ENCODE data around the gene ATP6V1B1. TPM values are rescaled to one million over a fixed set of nuclear protein-coding genes. Genes with fewer than 3 reads are reported as not detected.

The ATP6V1B1 gene
- total and polyA plus RNA-seq, 2 of the 13 experiments (the other 11 are each of a cell fraction or from before 2014, with no cell fraction given) = 0.58 to 1.6 TPM

- H4K20me1 ChIP-seq (ENCODE audit: insufficient read depth, low read length) = no peaks in the 10 kb centered on the region
- H3K27ac ChIP-seq (ENCODE audit: extremely low read length, insufficient read depth, low read length) = no peak overlapping the region
- H2AFZ ChIP-seq (ENCODE audit: low read length) = no peak overlapping the region
- no peak overlapping the region for H3K4me2 ChIP-seq (ENCODE audit: low read depth, low read length)
- H3K4me3 ChIP-seq (replicated peaks in 1 of 3; ENCODE audit: insufficient read depth in 1 of 3, low read depth in 2 of 3, low read length in 3 of 3) = no peak overlapping the region
- WGBS (ENCODE audit: low lambda C conversion rate) = 75% methylated on average over 32 of the region's 35 CpGs
- H3K9ac ChIP-seq (ENCODE audit: insufficient read depth, low read depth, low read length) = no peak overlapping the region
- in situ Hi-C loops (cut with HindIII; ENCODE audit: extremely low pct_ligation_motif_present, low pct_unique_long_range_greater_than_20kb) = no loop called here
- no peak for ATAC-seq
- FAIRE-seq = no peak
- POLR2A ChIA-PET = no interaction called here
- peaks cover 15% of the 10 kb centered on the region for H3K79me2 ChIP-seq (ENCODE audit: insufficient read depth, low read length)
- H3K9me3 ChIP-seq (ENCODE audit: low read length) = no peaks in the 10 kb centered on the region
- peaks cover 8 to 67% of the 10 kb centered on the region in 2 experiments; a peak in 4 of 5 replicates for H3K27me3 ChIP-seq (ENCODE audit: control insufficient read depth in 1 of 2, insufficient read depth in 2 of 2, low read length in 2 of 2)
- peaks cover 31% of the 10 kb centered on the region for H3K4me1 ChIP-seq (ENCODE audit: insufficient read depth, low read length)
- CTCF ChIA-PET (ENCODE audit: low intra/inter-chr PET ratio, low total read pairs) = no interaction called here
- H3K36me3 ChIP-seq (replicated peaks in 1 of 2; ENCODE audit: control insufficient read depth in 1 of 2, insufficient read depth in 2 of 2, low read length in 2 of 2) = no peaks in the 10 kb centered on the region
- no peak for DNase-seq (ENCODE audit: low spot score)
- intact Hi-C loops (cut with micrococcal nuclease; ENCODE audit: unreplicated experiment) = no loop called here
- no TSS peak for BruUV-seq (replicated peaks)
- TF ChIP-seq MLLT10 (CRISPR knock-in tag; IDR thresholded peaks at IDR 0.05) = no peak
- TF ChIP-seq, protein P1, sequence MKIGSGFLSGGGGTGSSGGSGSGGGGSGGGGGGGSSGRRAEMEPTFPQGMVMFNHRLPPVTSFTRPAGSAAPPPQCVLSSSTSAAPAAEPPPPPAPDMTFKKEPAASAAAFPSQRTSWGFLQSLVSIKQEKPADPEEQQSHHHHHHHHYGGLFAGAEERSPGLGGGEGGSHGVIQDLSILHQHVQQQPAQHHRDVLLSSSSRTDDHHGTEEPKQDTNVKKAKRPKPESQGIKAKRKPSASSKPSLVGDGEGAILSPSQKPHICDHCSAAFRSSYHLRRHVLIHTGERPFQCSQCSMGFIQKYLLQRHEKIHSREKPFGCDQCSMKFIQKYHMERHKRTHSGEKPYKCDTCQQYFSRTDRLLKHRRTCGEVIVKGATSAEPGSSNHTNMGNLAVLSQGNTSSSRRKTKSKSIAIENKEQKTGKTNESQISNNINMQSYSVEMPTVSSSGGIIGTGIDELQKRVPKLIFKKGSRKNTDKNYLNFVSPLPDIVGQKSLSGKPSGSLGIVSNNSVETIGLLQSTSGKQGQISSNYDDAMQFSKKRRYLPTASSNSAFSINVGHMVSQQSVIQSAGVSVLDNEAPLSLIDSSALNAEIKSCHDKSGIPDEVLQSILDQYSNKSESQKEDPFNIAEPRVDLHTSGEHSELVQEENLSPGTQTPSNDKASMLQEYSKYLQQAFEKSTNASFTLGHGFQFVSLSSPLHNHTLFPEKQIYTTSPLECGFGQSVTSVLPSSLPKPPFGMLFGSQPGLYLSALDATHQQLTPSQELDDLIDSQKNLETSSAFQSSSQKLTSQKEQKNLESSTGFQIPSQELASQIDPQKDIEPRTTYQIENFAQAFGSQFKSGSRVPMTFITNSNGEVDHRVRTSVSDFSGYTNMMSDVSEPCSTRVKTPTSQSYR (CRISPR knock-in tag; IDR thresholded peaks at IDR 0.05; ENCODE audit: borderline replicate concordance) = no peak
- TF ChIP-seq BCL6 (CRISPR knock-in tag; IDR thresholded peaks at IDR 0.05) = no peak
- no peak for TF ChIP-seq ATF3 (CRISPR knock-in tag; IDR thresholded peaks at IDR 0.05)
- TF ChIP-seq FOXP1 (IDR thresholded peaks at IDR 0.05) = no peak
- no peak for TF ChIP-seq FOXP1 (CRISPR knock-in tag; IDR thresholded peaks at IDR 0.05)
- TF ChIP-seq, protein P2, sequence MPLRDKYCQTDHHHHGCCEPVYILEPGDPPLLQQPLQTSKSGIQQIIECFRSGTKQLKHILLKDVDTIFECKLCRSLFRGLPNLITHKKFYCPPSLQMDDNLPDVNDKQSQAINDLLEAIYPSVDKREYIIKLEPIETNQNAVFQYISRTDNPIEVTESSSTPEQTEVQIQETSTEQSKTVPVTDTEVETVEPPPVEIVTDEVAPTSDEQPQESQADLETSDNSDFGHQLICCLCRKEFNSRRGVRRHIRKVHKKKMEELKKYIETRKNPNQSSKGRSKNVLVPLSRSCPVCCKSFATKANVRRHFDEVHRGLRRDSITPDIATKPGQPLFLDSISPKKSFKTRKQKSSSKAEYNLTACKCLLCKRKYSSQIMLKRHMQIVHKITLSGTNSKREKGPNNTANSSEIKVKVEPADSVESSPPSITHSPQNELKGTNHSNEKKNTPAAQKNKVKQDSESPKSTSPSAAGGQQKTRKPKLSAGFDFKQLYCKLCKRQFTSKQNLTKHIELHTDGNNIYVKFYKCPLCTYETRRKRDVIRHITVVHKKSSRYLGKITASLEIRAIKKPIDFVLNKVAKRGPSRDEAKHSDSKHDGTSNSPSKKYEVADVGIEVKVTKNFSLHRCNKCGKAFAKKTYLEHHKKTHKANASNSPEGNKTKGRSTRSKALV (CRISPR knock-in tag; IDR thresholded peaks at IDR 0.05) = no peak
- TF ChIP-seq ZNF333 (CRISPR knock-in tag; IDR thresholded peaks at IDR 0.05; ENCODE audit: borderline replicate concordance) = no peak
- TF ChIP-seq ZKSCAN5 (CRISPR knock-in tag; IDR thresholded peaks at IDR 0.05) = no peak
- TF ChIP-seq MBD4 (IDR thresholded peaks at IDR 0.05; ENCODE audit: borderline replicate concordance, low read length) = no peak
- TF ChIP-seq SALL1 (CRISPR knock-in tag; IDR thresholded peaks at IDR 0.05) = no peak
- TF ChIP-seq ARNT (IDR thresholded peaks at IDR 0.05) = no peak
- TF ChIP-seq RFXANK (CRISPR knock-in tag; IDR thresholded peaks at IDR 0.05) = no peak
- TF ChIP-seq HMGA1 (CRISPR knock-in tag; conservative IDR thresholded peaks at IDR 0.05) = no peak
- TF ChIP-seq TCF7L2 (IDR thresholded peaks at IDR 0.05; ENCODE audit: low read depth, low read length) = no peak
- no peak for TF ChIP-seq ZNF414 (CRISPR knock-in tag; IDR thresholded peaks at IDR 0.05)
- TF ChIP-seq REPIN1 (CRISPR knock-in tag; IDR thresholded peaks at IDR 0.05; ENCODE audit: borderline replicate concordance, low read depth) = no peak
- TF ChIP-seq ZNF496 (CRISPR knock-in tag; IDR thresholded peaks at IDR 0.05; ENCODE audit: insufficient replicate concordance) = no peak
Observed at GRCh38 chr2:70897203-70897976, 38.3 kb upstream of the ATP6V1B1 start.

Measured in HepG2 (cell line).